Hindlimb muscle (tissue), 1 donor: Measurements from ENCODE around the gene OBSL1. TPM values are rescaled to one million over a fixed set of nuclear protein-coding genes. Genes with fewer than 3 reads are reported as not detected.

Experiments
- DNase-seq: peaks from one replicate; pipeline ENCODE4 v3.0.0-alpha.2; 2013
- polyA plus RNA-seq: library from polyadenylated mRNA; unstranded; fragments of 120-200 nt; gene quantifications from one replicate; pipeline ENCODE4 v1.2.1, GENCODE V29; 2013; ENCODE audit not compliant: insufficient read length

OBSL1 gene
- polyA plus RNA-seq, 1 donor = 183 TPM

- no peak for DNase-seq
Observed at GRCh38 chr2:219511547-219512325, 59.6 kb downstream of the OBSL1 start.

DNA sequence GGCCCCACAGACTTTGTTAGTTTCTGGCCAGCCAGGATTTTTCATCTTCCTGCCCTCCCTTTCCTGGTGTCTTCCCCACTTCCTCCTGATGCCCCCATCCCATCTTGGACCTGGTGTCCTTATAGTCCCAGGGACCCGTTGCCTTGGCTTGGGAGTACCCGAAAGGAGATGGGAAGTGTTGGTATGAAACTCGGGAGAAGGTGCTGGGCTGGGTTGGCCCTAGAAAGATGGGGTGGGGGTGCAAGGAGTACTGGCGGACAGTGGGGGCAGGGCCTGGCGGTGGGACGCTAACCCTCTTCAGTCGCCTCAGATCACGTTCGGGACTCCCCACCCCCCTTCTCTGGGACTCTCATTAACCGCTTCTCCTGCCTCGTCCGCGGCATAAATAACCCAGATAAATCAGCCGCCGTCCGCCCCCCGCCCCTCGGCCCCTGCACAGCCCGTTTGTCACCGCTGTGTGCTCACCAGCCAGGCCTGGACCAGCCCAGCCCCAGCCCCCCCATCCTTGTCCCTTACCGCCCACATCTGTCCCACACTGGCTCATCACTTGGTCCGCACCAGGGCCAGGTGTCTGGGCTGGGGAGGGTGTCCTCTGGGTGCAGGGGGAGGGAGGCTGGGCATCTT, 60.7 kb downstream of the OBSL1 start:
- no peak for DNase-seq

GRCh38 chr2:219509780-219510511, 61.4 kb downstream of the OBSL1 start:
- DNase-seq = peak; percentile 68

- no peak for DNase-seq
Observed at GRCh38 chr2:219508971-219509779, 62.2 kb downstream of the OBSL1 start.

GRCh38 chr2:219508444-219508734, 63.0 kb downstream of the OBSL1 start:
- DNase-seq = no peak

DNA sequence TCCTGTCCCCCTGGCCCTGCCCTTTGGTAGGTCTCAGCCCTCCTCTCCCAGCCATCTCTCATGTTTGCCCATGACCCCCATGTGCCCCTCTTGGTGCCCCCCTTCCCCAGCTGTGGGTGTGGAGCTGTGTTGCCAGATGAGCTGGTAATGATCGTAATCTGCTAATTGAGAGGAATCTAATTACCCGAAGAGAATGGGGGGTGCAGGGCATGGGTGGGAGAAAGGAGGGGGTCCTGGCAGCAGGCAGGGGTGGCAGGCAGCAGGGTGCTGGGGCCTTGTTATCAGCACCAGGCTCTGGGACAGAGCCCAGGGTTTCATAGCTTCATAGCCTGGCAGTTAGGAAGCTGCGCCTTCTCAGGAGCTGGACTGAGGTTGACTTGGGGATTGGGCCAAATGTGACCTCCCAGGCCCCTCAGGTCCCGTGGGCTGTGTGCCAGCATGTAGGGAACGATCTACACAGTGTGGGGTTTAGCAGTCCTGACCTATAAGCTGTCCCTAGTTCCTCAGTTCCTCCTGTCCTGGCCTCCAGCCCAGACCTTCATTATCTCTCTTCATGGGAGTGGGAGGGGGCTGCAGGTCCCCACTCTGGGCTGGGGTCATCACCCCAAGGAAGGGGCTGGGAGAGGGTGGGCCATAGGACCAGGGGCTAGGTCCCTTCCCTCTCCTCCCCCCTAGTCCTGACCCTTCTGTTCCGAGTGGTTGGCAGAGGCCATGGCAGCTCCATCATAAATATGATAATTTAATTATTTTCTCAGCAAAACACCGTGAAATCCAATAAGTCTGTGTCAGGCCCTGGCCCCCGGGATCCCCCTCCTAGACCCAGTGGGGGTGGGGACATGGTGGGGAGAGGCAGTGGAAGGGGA, 63.5 kb downstream of the OBSL1 start:
- no peak for DNase-seq

DNA sequence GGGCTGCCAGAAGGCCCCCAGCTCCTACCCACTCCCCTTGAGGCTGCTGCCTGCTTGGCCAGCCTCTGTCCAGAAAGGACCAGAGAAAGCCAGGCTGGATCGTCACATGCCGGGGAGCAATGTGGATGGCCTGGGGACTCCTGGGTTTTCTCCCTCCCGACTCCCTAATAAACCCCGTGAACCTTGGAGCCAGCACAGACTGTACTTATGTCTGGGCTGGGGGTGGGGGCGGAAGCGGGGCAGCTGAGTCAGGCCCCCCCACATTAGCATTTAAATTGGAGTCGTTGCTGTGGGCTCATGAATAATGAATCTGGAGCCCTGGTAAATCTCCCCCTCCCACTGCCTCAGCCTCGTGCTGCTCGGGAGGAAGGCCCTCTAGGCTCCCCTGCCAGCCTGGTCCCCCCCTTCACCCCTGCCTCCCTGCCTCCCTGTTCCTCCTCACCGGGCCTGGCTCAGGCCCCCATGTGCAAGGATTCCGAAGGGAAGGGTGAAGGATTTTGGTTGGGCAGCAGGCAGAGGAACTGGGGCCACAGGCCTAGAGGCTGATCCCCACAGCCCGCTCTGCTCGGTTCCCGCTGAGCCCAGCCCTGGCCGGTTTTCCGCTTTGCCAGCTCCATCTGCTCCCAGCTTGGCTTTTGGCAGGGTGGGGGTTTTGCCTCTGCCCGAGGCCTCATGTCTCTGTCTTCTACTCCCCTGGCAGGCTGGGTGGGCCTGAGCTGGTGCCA, 64.4 kb downstream of the OBSL1 start:
- DNase-seq = no peak

DNA sequence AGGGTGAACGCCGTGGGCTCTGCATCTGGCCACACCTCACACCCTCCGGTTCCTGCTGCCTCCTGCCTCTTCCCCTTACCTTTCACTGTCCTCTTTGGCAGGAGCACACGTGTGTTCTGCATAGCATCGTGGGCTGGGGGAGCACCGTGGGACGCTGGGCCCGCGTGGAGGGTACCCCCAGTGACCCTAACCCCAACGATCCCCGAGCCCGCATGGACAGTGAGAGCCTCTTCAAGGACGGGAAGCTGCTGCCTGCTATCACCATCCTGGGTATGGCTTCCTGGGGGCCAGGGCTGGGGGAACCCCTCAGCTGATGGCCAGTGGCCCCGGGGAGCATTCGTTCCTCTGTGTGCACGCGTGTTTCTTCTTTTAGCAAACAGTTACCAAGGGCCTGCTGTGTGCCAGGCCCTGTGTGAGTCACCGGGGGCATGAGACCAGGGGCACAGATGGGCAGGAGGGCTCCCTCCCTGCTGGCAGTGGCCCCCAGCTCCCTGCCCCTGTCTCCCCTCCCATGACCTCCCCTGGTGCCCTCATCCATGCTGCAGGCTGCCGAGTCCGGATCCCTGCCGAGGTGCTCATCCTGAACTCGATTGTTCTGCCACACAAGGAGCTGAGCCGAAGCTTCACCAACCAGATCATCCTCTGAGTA, 65.1 kb downstream of the OBSL1 start:
- DNase-seq = no peak

DNA sequence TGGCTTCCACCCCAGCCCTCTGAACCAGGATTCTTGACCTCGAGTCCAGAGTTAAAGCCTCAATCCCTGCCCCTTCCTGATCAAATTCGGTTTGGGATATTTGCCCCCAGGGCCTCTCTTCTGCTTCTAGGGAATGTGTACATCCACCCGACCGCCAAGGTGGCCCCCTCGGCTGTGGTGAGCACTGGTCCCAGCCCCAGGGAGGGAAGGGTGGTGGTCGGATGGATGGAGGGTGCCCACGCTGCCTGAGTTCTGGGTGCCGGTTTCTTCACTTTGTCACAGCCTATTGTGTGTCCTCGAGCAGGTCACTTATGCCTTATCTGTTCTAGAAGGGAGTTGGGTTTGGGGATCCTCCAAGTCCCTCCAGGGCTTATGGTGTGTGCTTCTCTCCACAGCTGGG, 65.8 kb downstream of the OBSL1 start:
- no peak for DNase-seq

DNA sequence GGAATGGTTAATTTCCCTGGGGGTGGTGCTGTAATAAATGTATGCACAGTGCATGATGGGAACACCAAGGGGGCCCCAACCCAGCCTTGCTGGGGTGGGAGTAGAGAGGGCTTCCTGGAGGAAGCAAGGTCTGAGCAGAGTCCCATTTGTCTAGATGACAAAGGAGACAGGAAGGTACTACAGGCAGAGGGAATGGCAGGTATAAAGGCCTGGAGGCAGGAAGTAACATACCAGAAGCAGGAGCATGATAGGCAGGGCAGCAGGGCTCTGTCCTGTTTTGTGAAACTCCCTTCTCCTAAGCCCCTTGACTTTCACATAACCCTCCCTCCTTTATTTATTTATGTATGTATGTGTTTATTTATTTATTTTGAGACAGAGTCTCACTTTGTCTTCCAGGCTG, 68.7 kb downstream of the OBSL1 start:
- DNase-seq = no peak

GRCh38 chr2:219501849-219502248, 69.5 kb downstream of the OBSL1 start:
- no peak for DNase-seq

Other genes with a start within 250 kb of the OBSL1 start
- not detected for gene RESP18, start 238.8 kb downstream of the OBSL1 start, polyA plus RNA-seq
- 40.9 TPM for gene DNPEP, start 183.6 kb downstream of the OBSL1 start, polyA plus RNA-seq
- 5,382 TPM for gene DES, start 153.2 kb downstream of the OBSL1 start, polyA plus RNA-seq
- gene SPEG, start 136.7 kb downstream of the OBSL1 start, polyA plus RNA-seq = 208 TPM
- 26.9 TPM for gene GMPPA, start 72.6 kb downstream of the OBSL1 start, polyA plus RNA-seq
- gene ASIC4, start 57.1 kb downstream of the OBSL1 start, polyA plus RNA-seq = 0.48 TPM
- gene CHPF, start 27.7 kb downstream of the OBSL1 start, polyA plus RNA-seq = 58.2 TPM
- gene TMEM198, start 27.5 kb downstream of the OBSL1 start, polyA plus RNA-seq = 3.6 TPM
- gene INHA, start 771 bp upstream of the OBSL1 start, polyA plus RNA-seq = 0.97 TPM
- 17.6 TPM for gene STK11IP, start 26.3 kb upstream of the OBSL1 start, polyA plus RNA-seq
- 12.8 TPM for gene SLC4A3, start 56.1 kb upstream of the OBSL1 start, polyA plus RNA-seq